GM23338 (cell line): ENCODE results near the gene SRD5A2. TPM values are rescaled to one million over a fixed set of nuclear protein-coding genes. Genes with fewer than 3 reads are reported as not detected.

Experiments
- ATAC-seq: fragments of 200-7000 bp; cut with Tn5 transposase; 3 replicates; pipeline ENCODE4 v1.9.1; 2020
- DNase-seq: peaks from one replicate; pipeline ENCODE4 v3.0.0-alpha.2; 2015; ENCODE audit warnings: low spot score
- H2AFZ ChIP-seq: fragments of 200-600 bp; sonication (generic); 2 replicates; pipeline ENCODE4 v1.8.0; 2016; ENCODE audit warnings: antibody characterized with exemption, mild to moderate bottlenecking, moderate library complexity
- H3F3A ChIP-seq: fragments of 200-600 bp; sonication (generic); replicated peaks from 2 replicates; pipeline ENCODE4 v1.8.0; 2017; ENCODE audit warnings: antibody characterized with exemption, mixed run types, low read depth
- H3K27ac ChIP-seq: fragments of 200-600 bp; sonication (generic); 2 replicates; pipeline ENCODE4 v1.6.1; 2016; ENCODE audit warnings: low read depth
- H3K27me3 ChIP-seq: fragments of 200-600 bp; sonication (generic); 2 replicates; pipeline ENCODE4 v1.8.0; 2016; ENCODE audit warnings: mild to moderate bottlenecking, mixed run types, moderate library complexity; ENCODE audit not compliant: insufficient read depth
- H3K36me3 ChIP-seq: fragments of 200-600 bp; sonication (generic); 2 replicates; pipeline ENCODE4 v1.8.0; 2016; ENCODE audit warnings: mild to moderate bottlenecking; ENCODE audit not compliant: insufficient read depth
- H3K4me1 ChIP-seq: fragments of 200-600 bp; sonication (generic); 2 replicates; pipeline ENCODE4 v1.8.0; 2016; ENCODE audit warnings: mild to moderate bottlenecking, moderate library complexity; ENCODE audit not compliant: insufficient read depth
- H3K4me2 ChIP-seq: fragments of 200-600 bp; sonication (generic); 2 replicates; pipeline ENCODE4 v1.7.1; 2017; ENCODE audit warnings: mixed run types
- H3K4me3 ChIP-seq: fragments of 200-600 bp; sonication (generic); 2 replicates; pipeline ENCODE4 v1.6.1; 2016; ENCODE audit warnings: mixed run types
- H3K79me2 ChIP-seq: fragments of 200-600 bp; sonication (generic); replicated peaks from 2 replicates; pipeline ENCODE4 v1.8.0; 2017; ENCODE audit warnings: mild to moderate bottlenecking; ENCODE audit not compliant: insufficient read depth
- H3K9me2 ChIP-seq: fragments of 200-600 bp; sonication (generic); 2 replicates; pipeline ENCODE4 v1.8.0; 2017; ENCODE audit not compliant: insufficient read depth
- H4K20me1 ChIP-seq: fragments of 200-600 bp; sonication (generic); replicated peaks from 2 replicates; pipeline ENCODE4 v1.8.0; 2017; ENCODE audit warnings: mild to moderate bottlenecking; ENCODE audit not compliant: insufficient read depth
- H3K27ac Mint-ChIP-seq: 2 replicates; pipeline ENCODE4 v1.8.0; 2020; ENCODE audit warnings: inconsistent platforms, mild to moderate bottlenecking, moderate library complexity, mixed read lengths
- H3K27me3 Mint-ChIP-seq: 3 replicates; pipeline ENCODE4 v1.8.0; 2022; ENCODE audit warnings: low read depth, mild to moderate bottlenecking, moderate library complexity, mixed read lengths, inconsistent platforms; ENCODE audit not compliant: insufficient read depth, poor library complexity
- H3K36me3 Mint-ChIP-seq: 3 replicates; pipeline ENCODE4 v1.8.0; 2021; ENCODE audit warnings: low read depth, mild to moderate bottlenecking, inconsistent platforms, moderate library complexity, mixed read lengths
- H3K4me1 Mint-ChIP-seq: 3 replicates; pipeline ENCODE4 v1.8.0; 2020; ENCODE audit warnings: mild to moderate bottlenecking, inconsistent platforms, mixed read lengths
- H3K4me3 Mint-ChIP-seq: 3 replicates; pipeline ENCODE4 v1.8.0; 2021; ENCODE audit warnings: moderate library complexity, mild to moderate bottlenecking, inconsistent platforms, mixed read lengths
- H3K9me3 Mint-ChIP-seq: 3 replicates; pipeline ENCODE4 v1.8.0; 2020; ENCODE audit warnings: moderate library complexity, mild to moderate bottlenecking, inconsistent platforms, mixed read lengths
- CREB1 ChIP-seq: fragments of 250-450 bp; sonication (Bioruptor Pico); IDR thresholded peaks from 2 replicates; pipeline ENCODE4 v1.5.0; 2020; ENCODE audit warnings: low read depth, mild to moderate bottlenecking, moderate library complexity
- CTCF ChIP-seq, 2 experiments: fragments of 200-600 bp in 1 of 2; sonication (generic) in 1 of 2; conservative IDR thresholded peaks; 2 replicates each; pipeline versions ENCODE4 v1.5.1 to v1.6.1; 2016 to 2017; ENCODE audit warnings: antibody characterized with exemption in 2 of 2, low read depth in 2 of 2, mild to moderate bottlenecking in 2 of 2, moderate library complexity in 1 of 2
- EZH2 ChIP-seq: fragments of 200-600 bp; sonication (generic); IDR thresholded peaks from one replicate; pipeline ENCODE4 v1.8.0; 2017; ENCODE audit warnings: antibody characterized with exemption, mild to moderate bottlenecking, low read depth; ENCODE audit not compliant: unreplicated experiment
- EZH2phosphoT487 ChIP-seq: fragments of 200-600 bp; sonication (generic); IDR thresholded peaks from one replicate; pipeline ENCODE4 v1.8.1; 2018; ENCODE audit warnings: antibody characterized with exemption; ENCODE audit not compliant: unreplicated experiment
- JUNB ChIP-seq: IDR thresholded peaks from one replicate; pipeline ENCODE4 v1.6.1; 2016; ENCODE audit warnings: antibody characterized with exemption; ENCODE audit not compliant: unreplicated experiment
- NANOG ChIP-seq: IDR thresholded peaks from 2 replicates; pipeline ENCODE4 v1.6.1; 2016; ENCODE audit warnings: antibody characterized with exemption, borderline replicate concordance
- POLR2AphosphoS5 ChIP-seq: IDR thresholded peaks from 2 replicates; pipeline ENCODE4 v1.6.1; 2016; ENCODE audit warnings: antibody characterized with exemption, low read depth
- STAT1 ChIP-seq: IDR thresholded peaks from one replicate; pipeline ENCODE4 v1.6.1; 2016; ENCODE audit warnings: antibody characterized with exemption; ENCODE audit not compliant: unreplicated experiment
- ZNF114 ChIP-seq: fragments of 250-450 bp; sonication (Bioruptor Pico); IDR thresholded peaks from 2 replicates; pipeline ENCODE4 v1.5.0; 2020; ENCODE audit warnings: mild to moderate bottlenecking, moderate library complexity
- ZNF331 ChIP-seq: fragments of 250-450 bp; sonication (Bioruptor Pico); IDR thresholded peaks from 2 replicates; pipeline ENCODE4 v1.5.0; 2020; ENCODE audit warnings: low read depth, mild to moderate bottlenecking, moderate library complexity
- polyA plus RNA-seq: library from polyadenylated mRNA; unstranded; fragments of >200 nt; fragmentation: Nextera tagmentation; extraction: Ambion mirVana; gene quantifications from 2 replicates; pipeline ENCODE4 v1.2.1, GENCODE V29; 2016
- total RNA-seq: library from RNA; depleted of rRNA; stranded (reverse); fragments of >200 nt; shearing (Covaris generic); gene quantifications from 2 replicates; pipeline ENCODE4 v1.2.3, GENCODE V29; 2014
- TF ChIP-seq, protein P1 (sequence below): fragments of 250-450 bp; sonication (Bioruptor Pico); IDR thresholded peaks from 2 replicates; pipeline ENCODE4 v1.5.0; 2020; ENCODE audit warnings: mild to moderate bottlenecking, moderate library complexity

Gene SRD5A2
- total and polyA plus RNA-seq, 2 experiments from 2014 or later, result 0.03 to 0.05 TPM

DNA sequence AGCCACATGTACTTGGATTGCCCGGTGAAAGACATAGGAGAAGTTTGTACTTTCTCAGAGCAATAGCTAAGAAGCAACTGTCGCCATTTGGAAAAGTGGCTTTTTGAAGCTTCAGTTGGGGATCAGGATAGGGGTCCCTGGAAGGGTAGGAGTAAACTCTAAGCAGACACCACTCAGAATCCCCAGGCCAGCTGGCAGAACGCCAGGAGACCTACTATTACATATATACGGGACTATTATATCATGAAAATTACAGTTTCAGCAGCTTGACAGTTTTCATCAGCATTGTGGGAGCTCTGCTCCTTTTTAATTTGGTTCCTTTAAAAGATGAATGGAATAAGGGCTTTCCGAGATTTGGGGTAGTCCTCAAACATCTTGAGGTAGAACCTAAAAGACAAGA, 54.9 kb downstream of the SRD5A2 start (continued):
- no peak for TF ChIP-seq ZNF114 (CRISPR knock-in tag)
- no peak for TF ChIP-seq NANOG
- TF ChIP-seq, protein P1, sequence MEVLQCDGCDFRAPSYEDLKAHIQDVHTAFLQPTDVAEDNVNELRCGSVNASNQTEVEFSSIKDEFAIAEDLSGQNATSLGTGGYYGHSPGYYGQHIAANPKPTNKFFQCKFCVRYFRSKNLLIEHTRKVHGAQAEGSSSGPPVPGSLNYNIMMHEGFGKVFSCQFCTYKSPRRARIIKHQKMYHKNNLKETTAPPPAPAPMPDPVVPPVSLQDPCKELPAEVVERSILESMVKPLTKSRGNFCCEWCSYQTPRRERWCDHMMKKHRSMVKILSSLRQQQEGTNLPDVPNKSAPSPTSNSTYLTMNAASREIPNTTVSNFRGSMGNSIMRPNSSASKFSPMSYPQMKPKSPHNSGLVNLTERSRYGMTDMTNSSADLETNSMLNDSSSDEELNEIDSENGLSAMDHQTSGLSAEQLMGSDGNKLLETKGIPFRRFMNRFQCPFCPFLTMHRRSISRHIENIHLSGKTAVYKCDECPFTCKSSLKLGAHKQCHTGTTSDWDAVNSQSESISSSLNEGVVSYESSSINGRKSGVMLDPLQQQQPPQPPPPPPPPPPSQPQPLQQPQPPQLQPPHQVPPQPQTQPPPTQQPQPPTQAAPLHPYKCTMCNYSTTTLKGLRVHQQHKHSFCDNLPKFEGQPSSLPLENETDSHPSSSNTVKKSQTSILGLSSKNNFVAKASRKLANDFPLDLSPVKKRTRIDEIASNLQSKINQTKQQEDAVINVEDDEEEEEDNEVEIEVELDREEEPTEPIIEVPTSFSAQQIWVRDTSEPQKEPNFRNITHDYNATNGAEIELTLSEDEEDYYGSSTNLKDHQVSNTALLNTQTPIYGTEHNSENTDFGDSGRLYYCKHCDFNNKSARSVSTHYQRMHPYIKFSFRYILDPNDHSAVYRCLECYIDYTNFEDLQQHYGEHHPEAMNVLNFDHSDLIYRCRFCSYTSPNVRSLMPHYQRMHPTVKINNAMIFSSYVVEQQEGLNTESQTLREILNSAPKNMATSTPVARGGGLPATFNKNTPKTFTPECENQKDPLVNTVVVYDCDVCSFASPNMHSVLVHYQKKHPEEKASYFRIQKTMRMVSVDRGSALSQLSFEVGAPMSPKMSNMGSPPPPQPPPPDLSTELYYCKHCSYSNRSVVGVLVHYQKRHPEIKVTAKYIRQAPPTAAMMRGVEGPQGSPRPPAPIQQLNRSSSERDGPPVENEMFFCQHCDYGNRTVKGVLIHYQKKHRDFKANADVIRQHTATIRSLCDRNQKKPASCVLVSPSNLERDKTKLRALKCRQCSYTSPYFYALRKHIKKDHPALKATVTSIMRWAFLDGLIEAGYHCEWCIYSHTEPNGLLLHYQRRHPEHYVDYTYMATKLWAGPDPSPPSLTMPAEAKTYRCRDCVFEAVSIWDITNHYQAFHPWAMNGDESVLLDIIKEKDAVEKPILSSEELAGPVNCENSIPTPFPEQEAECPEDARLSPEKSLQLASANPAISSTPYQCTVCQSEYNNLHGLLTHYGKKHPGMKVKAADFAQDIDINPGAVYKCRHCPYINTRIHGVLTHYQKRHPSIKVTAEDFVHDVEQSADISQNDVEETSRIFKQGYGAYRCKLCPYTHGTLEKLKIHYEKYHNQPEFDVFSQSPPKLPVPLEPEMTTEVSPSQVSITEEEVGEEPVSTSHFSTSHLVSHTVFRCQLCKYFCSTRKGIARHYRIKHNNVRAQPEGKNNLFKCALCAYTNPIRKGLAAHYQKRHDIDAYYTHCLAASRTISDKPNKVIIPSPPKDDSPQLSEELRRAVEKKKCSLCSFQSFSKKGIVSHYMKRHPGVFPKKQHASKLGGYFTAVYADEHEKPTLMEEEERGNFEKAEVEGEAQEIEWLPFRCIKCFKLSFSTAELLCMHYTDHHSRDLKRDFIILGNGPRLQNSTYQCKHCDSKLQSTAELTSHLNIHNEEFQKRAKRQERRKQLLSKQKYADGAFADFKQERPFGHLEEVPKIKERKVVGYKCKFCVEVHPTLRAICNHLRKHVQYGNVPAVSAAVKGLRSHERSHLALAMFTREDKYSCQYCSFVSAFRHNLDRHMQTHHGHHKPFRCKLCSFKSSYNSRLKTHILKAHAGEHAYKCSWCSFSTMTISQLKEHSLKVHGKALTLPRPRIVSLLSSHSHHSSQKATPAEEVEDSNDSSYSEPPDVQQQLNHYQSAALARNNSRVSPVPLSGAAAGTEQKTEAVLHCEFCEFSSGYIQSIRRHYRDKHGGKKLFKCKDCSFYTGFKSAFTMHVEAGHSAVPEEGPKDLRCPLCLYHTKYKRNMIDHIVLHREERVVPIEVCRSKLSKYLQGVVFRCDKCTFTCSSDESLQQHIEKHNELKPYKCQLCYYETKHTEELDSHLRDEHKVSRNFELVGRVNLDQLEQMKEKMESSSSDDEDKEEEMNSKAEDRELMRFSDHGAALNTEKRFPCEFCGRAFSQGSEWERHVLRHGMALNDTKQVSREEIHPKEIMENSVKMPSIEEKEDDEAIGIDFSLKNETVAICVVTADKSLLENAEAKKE, result no peak

GRCh38 chr2:31524592-31524991, 56.1 kb downstream of the SRD5A2 start:
- Histone ChIP-seq H3F3A (no peaks in the 10 kb centered on the region), H3K4me3 (no peak overlapping the region), H3K4me2 (no peak overlapping the region), H3K27ac (no peak overlapping the region), H3K27me3 (no peaks in the 10 kb centered on the region), H4K20me1 (no peaks in the 10 kb centered on the region), H3K79me2 (no peaks in the 10 kb centered on the region), H3K9me2 (no peaks in the 10 kb centered on the region), H3K36me3 (no peaks in the 10 kb centered on the region), H3K4me1 (no peaks in the 10 kb centered on the region), H2AFZ (peak overlapping the region; percentile 56; the same call in 1 of the 2 replicates)
- ATAC-seq (no peak), DNase-seq (no peak)
- H3K4me1 Mint-ChIP-seq, result no peaks in the 10 kb centered on the region
- H3K4me3 Mint-ChIP-seq, result no peak overlapping the region
- peaks cover 8% of the 10 kb centered on the region; the same call in 2 of the 3 replicates for H3K9me3 Mint-ChIP-seq
- no peaks in the 10 kb centered on the region for H3K36me3 Mint-ChIP-seq
- H3K27ac Mint-ChIP-seq, result no peak overlapping the region
- peaks cover 2% of the 10 kb centered on the region for H3K27me3 Mint-ChIP-seq
- TF ChIP-seq CREB1 (CRISPR knock-in tag), result no peak
- no peak for TF ChIP-seq NANOG
- no peak for TF ChIP-seq EZH2
- no peak for TF ChIP-seq JUNB
- no peak for TF ChIP-seq ZNF331
- TF ChIP-seq CTCF (conservative IDR thresholded peaks at IDR 0.05; ENCODE audit: low read depth in 2 of 2), result no peak
- TF ChIP-seq EZH2phosphoT487, result no peak
- TF ChIP-seq STAT1, result no peak
- no peak for TF ChIP-seq POLR2AphosphoS5
